ENCODE data around the gene SERPINB10.

The SERPINB10 gene

GRCh38 chr18:63979409-63979920 is 71.7 kb downstream of the SERPINB10 start:
- FAIRE-seq (no peak), DNase-seq (ENCODE audit: low spot score) (peak; percentile 23)

DNA sequence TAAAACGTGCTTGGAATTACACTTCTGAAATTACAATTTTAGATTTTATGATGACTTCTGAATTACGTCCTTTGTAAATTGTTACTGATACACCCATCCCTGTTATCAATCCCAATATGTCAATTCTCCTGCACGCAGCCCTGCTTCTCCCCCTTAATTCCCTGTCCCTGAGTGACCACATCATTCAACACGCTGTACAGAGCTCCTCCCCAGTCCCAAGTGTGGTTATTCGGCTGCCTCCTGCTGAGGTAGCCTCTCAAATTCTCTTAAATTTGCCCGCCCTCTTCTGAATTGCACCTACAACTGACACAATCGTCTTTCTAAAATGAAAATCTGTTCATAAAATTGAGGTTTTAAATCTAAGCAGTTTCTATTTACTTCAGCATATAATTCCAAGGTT is 72.3 kb downstream of the SERPINB10 start:
- no peak for FAIRE-seq
- no peak for DNase-seq (ENCODE audit: low spot score)

GRCh38 chr18:63980896-63981460 is 73.2 kb downstream of the SERPINB10 start:
- no peak for DNase-seq (ENCODE audit: low spot score)
- no peak for FAIRE-seq

GRCh38 chr18:63981719-63982118 is 74.0 kb downstream of the SERPINB10 start:
- no peak for FAIRE-seq
- DNase-seq (ENCODE audit: low spot score), result no peak

DNA sequence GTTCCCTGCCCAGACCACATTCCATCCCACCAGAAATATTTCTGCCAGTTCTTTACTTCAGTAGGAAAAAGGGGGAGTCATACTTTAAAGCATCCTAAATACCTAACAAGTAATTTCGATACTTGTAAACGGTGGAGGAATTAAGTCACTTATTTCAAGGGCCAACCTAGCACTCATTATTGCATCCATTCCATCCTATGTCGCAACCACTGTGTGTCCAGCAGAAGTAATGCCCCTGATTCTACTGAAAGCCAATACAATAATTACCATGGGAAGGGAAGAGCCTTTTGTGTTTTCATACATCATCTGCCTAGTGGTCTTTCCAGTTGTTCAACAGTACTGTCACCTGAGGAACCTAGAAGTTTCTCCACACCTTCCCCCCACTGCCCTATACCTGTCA is 74.6 kb downstream of the SERPINB10 start:
- no peak for DNase-seq (ENCODE audit: low spot score)
- FAIRE-seq, result no peak

Data from RCC 7860 (cell line).